Type B pancreatic cell (in vitro differentiated cells): ENCODE data around the gene CDK14. TPM values are rescaled to one million over a fixed set of nuclear protein-coding genes. Genes with fewer than 3 reads are reported as not detected.

Experiments
- DNase-seq: peaks from one replicate; pipeline ENCODE4 v3.0.0; 2021; ENCODE audit warnings: mixed read lengths; ENCODE audit not compliant: unreplicated experiment; ENCODE audit errors: extremely low spot score
- H3K27ac Mint-ChIP-seq: 2 replicates; pipeline ENCODE4 v1.8.0; 2021; ENCODE audit warnings: mild to moderate bottlenecking, mixed read lengths
- H3K27me3 Mint-ChIP-seq: 2 replicates; pipeline ENCODE4 v1.8.0; 2021; ENCODE audit warnings: mixed read lengths
- H3K36me3 Mint-ChIP-seq: 2 replicates; pipeline ENCODE4 v1.8.0; 2021; ENCODE audit warnings: mixed read lengths
- H3K4me1 Mint-ChIP-seq: one replicate; pipeline ENCODE4 v1.8.0; 2021; ENCODE audit warnings: mixed read lengths; ENCODE audit not compliant: unreplicated experiment
- H3K4me3 Mint-ChIP-seq: 2 replicates; pipeline ENCODE4 v1.8.0; 2021; ENCODE audit warnings: mild to moderate bottlenecking, mixed read lengths
- H3K9me3 Mint-ChIP-seq: 2 replicates; pipeline ENCODE4 v1.8.0; 2021; ENCODE audit warnings: mixed read lengths
- CTCF ChIP-seq: fragments of 200-600 bp; sonication (generic); conservative IDR thresholded peaks from 2 replicates; pipeline ENCODE4 v1.5.0; 2021; ENCODE audit warnings: antibody characterized with exemption, mild to moderate bottlenecking
- total RNA-seq: library from RNA; stranded (reverse); gene quantifications from 2 replicates; pipeline ENCODE4 v1.2.1, GENCODE V29; 2021; ENCODE audit warnings: low replicate concordance

CDK14 gene
- total RNA-seq, 1 donor from 2014 or later: 43.5 TPM

- Mint-ChIP-seq H3K9me3 (no peaks in the 10 kb centered on the region), H3K4me1 (no peaks in the 10 kb centered on the region), H3K36me3 (no peaks in the 10 kb centered on the region), H3K4me3 (no peak overlapping the region), H3K27me3 (no peaks in the 10 kb centered on the region), H3K27ac (no peak overlapping the region)
- TF ChIP-seq CTCF: no peak
- no peak for DNase-seq
Observed at GRCh38 chr7:90968871-90969270, 372.8 kb downstream of the CDK14 start.

- H3K4me1 Mint-ChIP-seq: no peaks in the 10 kb centered on the region
- H3K27ac Mint-ChIP-seq: no peak overlapping the region
- peaks cover 19% of the 10 kb centered on the region for H3K9me3 Mint-ChIP-seq
- peaks cover 19% of the 10 kb centered on the region for H3K36me3 Mint-ChIP-seq
- DNase-seq: no peak
- H3K4me3 Mint-ChIP-seq: no peak overlapping the region
- TF ChIP-seq CTCF: no peak
- H3K27me3 Mint-ChIP-seq: no peaks in the 10 kb centered on the region
Observed at GRCh38 chr7:90972906-90973550, 376.9 kb downstream of the CDK14 start.

DNA sequence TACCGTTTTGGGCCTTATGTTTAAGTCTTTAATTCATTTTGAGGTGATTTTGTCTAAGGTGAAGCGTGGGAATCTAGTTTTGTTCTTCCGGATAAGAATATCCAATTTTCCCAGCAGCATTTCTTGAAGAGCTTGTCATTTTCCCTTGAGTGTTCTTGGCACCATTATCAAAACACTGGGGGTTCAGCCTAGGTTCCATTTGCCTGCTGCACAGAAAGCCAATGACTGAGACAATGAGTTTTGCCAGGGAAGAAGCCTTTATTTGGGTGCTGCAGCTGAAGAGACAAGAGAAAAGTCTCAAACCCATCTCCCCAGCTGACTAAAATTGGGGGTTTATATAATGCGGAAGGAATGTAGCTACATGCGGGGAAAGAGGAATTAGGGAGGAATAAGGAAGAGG, 380.9 kb downstream of the CDK14 start:
- H3K9me3 Mint-ChIP-seq: peaks cover 25% of the 10 kb centered on the region

GRCh38 chr7:90980545-90980944, 384.4 kb downstream of the CDK14 start:
- Mint-ChIP-seq H3K36me3 (peaks cover 42% of the 10 kb centered on the region), H3K27ac (no peak overlapping the region), H3K4me1 (no peaks in the 10 kb centered on the region), H3K9me3 (peaks cover 31% of the 10 kb centered on the region), H3K4me3 (no peak overlapping the region), H3K27me3 (no peaks in the 10 kb centered on the region)
- no peak for DNase-seq
- TF ChIP-seq CTCF: no peak

More for the DNA sequence above, 380.9 kb downstream of the CDK14 start:
- DNase-seq: no peak
- Mint-ChIP-seq H3K27ac (no peak overlapping the region), H3K4me1 (no peaks in the 10 kb centered on the region), H3K27me3 (no peaks in the 10 kb centered on the region), H3K36me3 (peaks cover 25% of the 10 kb centered on the region), H3K4me3 (no peak overlapping the region)
- TF ChIP-seq CTCF: no peak

GRCh38 chr7:90982228-90982627, 386.1 kb downstream of the CDK14 start:
- no peak overlapping the region for H3K4me3 Mint-ChIP-seq
- peaks cover 15% of the 10 kb centered on the region for H3K9me3 Mint-ChIP-seq
- no peaks in the 10 kb centered on the region for H3K27me3 Mint-ChIP-seq
- DNase-seq: no peak
- no peaks in the 10 kb centered on the region for H3K4me1 Mint-ChIP-seq
- no peak overlapping the region for H3K27ac Mint-ChIP-seq
- no peak for TF ChIP-seq CTCF
- H3K36me3 Mint-ChIP-seq: peaks cover 29% of the 10 kb centered on the region

DNA sequence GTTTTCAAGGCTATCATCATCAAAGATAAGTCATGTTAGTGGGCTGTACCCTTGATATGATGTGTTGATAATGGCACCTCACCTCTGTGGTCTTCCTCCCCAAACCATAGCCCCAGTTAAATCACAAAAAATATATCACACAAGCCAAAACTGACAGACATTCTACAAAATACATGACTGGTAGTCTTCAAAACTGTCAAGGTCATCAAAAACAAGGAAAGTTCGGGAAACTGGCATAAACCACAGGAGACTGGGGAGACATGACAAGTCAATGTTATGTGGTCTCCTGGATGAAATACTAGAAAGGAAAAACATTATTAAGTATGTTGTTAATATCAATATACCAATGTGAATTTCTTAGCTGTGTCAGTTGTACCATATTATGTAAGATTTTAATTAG, 388.6 kb downstream of the CDK14 start:
- no peak for TF ChIP-seq CTCF
- Mint-ChIP-seq H3K27me3 (no peaks in the 10 kb centered on the region), H3K36me3 (peaks cover 24% of the 10 kb centered on the region), H3K4me3 (no peak overlapping the region), H3K4me1 (no peaks in the 10 kb centered on the region), H3K9me3 (peaks cover 14% of the 10 kb centered on the region), H3K27ac (no peak overlapping the region)
- no peak for DNase-seq
